NCI-H526 treated with DMSO at 0.1 percent for 48 hours (cell line): ENCODE data around the gene KCNH4.

ENCODE experiments used
- DNase-seq: peaks from one replicate; lab custom pipeline; 2025; lab: John Stamatoyannopoulos, UW

The KCNH4 gene

GRCh38 chr17:42136654-42137051 is 44.3 kb downstream of the KCNH4 start:
- no peak for DNase-seq

GRCh38 chr17:42135664-42136653 is 45.0 kb downstream of the KCNH4 start:
- no peak for DNase-seq

- no peak for DNase-seq
Observed at GRCh38 chr17:42135151-42135550, 45.8 kb downstream of the KCNH4 start.

- DNase-seq, result no peak
Observed at GRCh38 chr17:42133461-42134041, 47.4 kb downstream of the KCNH4 start.

GRCh38 chr17:42132941-42133340 is 48.0 kb downstream of the KCNH4 start:
- peak; percentile 40 for DNase-seq

- DNase-seq, result no peak
Observed at GRCh38 chr17:42131981-42132432, 48.9 kb downstream of the KCNH4 start.

- DNase-seq, result no peak
Observed at GRCh38 chr17:42131232-42131631, 49.7 kb downstream of the KCNH4 start.

- no peak for DNase-seq
Observed at GRCh38 chr17:42130310-42130936, 50.5 kb downstream of the KCNH4 start.

GRCh38 chr17:42129109-42129837 is 51.7 kb downstream of the KCNH4 start:
- DNase-seq, result no peak

- no peak for DNase-seq
Observed at GRCh38 chr17:42127414-42127813, 53.5 kb downstream of the KCNH4 start.

GRCh38 chr17:42126836-42127235 is 54.1 kb downstream of the KCNH4 start:
- no peak for DNase-seq

- DNase-seq, result no peak
Observed at GRCh38 chr17:42125565-42125964, 55.4 kb downstream of the KCNH4 start.

GRCh38 chr17:42124256-42124655 is 56.7 kb downstream of the KCNH4 start:
- DNase-seq, result no peak

GRCh38 chr17:42122371-42123303 is 58.3 kb downstream of the KCNH4 start, which contains the start of gene HSPB9:
Gene HSPB9, plus strand, starts transcription at chr17:42122804. Its CDS starts 47 bp downstream, at chr17:42122851.
- peak; percentile 69 for DNase-seq

- peak; percentile 51 for DNase-seq
Observed at GRCh38 chr17:42120770-42121769, 59.9 kb downstream of the KCNH4 start, which contains the start of gene KAT2A. Gene KAT2A, minus strand, starts transcription at chr17:42121367. Its CDS starts 63 bp downstream, at chr17:42121304.

GRCh38 chr17:42120161-42120769 is 60.7 kb downstream of the KCNH4 start:
- no peak for DNase-seq

- no peak for DNase-seq
Observed at GRCh38 chr17:42119301-42119700, 61.6 kb downstream of the KCNH4 start.

GRCh38 chr17:42118545-42118944 is 62.4 kb downstream of the KCNH4 start:
- no peak for DNase-seq

- DNase-seq, result no peak
Observed at GRCh38 chr17:42118126-42118510, 62.8 kb downstream of the KCNH4 start.
